NCI-H446 (cell line): Measurements from ENCODE around the gene EFCAB10.
"Not testable (repeated sequence)": the region's sequence is repeated elsewhere in the genome, so short reads cannot be mapped to it uniquely, and the experiment has no call there.

ENCODE experiments used
- DNase-seq, 2 experiments: peaks; one replicate each; lab custom pipeline; 2025; lab: John Stamatoyannopoulos, UW

EFCAB10 gene

GRCh38 chr7:105599080-105599479 lies 17.8 kb upstream of the EFCAB10 start:
- DNase-seq, result not testable (repeated sequence)

GRCh38 chr7:105596866-105597265 lies 15.6 kb upstream of the EFCAB10 start:
- DNase-seq, result no peak

GRCh38 chr7:105594034-105594433 lies 12.7 kb upstream of the EFCAB10 start:
- peak; percentile 64 to 87 for DNase-seq

GRCh38 chr7:105591522-105591921 lies 10.2 kb upstream of the EFCAB10 start:
- no peak for DNase-seq

GRCh38 chr7:105590793-105591192 lies 9.5 kb upstream of the EFCAB10 start:
- no peak for DNase-seq

- peak; percentile 61 to 77 for DNase-seq
These were observed 8.2 kb upstream of the EFCAB10 start for GRCh38 chr7:105589356-105590077.

- DNase-seq, result no peak
These were observed 6.8 kb upstream of the EFCAB10 start for GRCh38 chr7:105587909-105588635.

- DNase-seq, result no peak
These were observed 4.7 kb upstream of the EFCAB10 start for GRCh38 chr7:105585850-105586500.

- DNase-seq, result no peak
These were observed 2.9 kb upstream of the EFCAB10 start for GRCh38 chr7:105584165-105584564.

GRCh38 chr7:105583061-105583460 lies 1.8 kb upstream of the EFCAB10 start:
- no peak for DNase-seq

- DNase-seq, result no peak
These were observed 1.1 kb downstream of the EFCAB10 start for GRCh38 chr7:105580022-105580740.

GRCh38 chr7:105578496-105578895 lies 2.8 kb downstream of the EFCAB10 start:
- no peak for DNase-seq

- DNase-seq, result no peak
These were observed 4.0 kb downstream of the EFCAB10 start for GRCh38 chr7:105577251-105577650.

GRCh38 chr7:105571891-105572290 lies 9.4 kb downstream of the EFCAB10 start:
- no peak for DNase-seq

GRCh38 chr7:105567821-105568220 lies 13.5 kb downstream of the EFCAB10 start:
- no peak for DNase-seq

GRCh38 chr7:105567024-105567423 lies 14.3 kb downstream of the EFCAB10 start:
- no peak for DNase-seq

- no peak for DNase-seq
These were observed 16.1 kb downstream of the EFCAB10 start for GRCh38 chr7:105565190-105565589.

- DNase-seq, result no peak
These were observed 21.4 kb downstream of the EFCAB10 start for GRCh38 chr7:105559926-105560325.

GRCh38 chr7:105538339-105538738 lies 43.0 kb downstream of the EFCAB10 start:
- DNase-seq, result no peak

GRCh38 chr7:105532709-105533460 lies 48.4 kb downstream of the EFCAB10 start:
- no peak for DNase-seq
